Activated gamma-delta T cell (primary cell): Measurements from ENCODE around the gene HTR1E.
"Not testable (repeated sequence)": the region's sequence is repeated elsewhere in the genome, so short reads cannot be mapped to it uniquely, and the experiment has no call there.

Experiments
- DNase-seq: peaks from one replicate; lab custom pipeline; 2025; lab: John Stamatoyannopoulos, UW
- total RNA-seq, 2 donors: gene quantifications; one replicate each; lab custom pipeline; 2026; lab: John Stamatoyannopoulos, UW

Gene HTR1E, protein sequence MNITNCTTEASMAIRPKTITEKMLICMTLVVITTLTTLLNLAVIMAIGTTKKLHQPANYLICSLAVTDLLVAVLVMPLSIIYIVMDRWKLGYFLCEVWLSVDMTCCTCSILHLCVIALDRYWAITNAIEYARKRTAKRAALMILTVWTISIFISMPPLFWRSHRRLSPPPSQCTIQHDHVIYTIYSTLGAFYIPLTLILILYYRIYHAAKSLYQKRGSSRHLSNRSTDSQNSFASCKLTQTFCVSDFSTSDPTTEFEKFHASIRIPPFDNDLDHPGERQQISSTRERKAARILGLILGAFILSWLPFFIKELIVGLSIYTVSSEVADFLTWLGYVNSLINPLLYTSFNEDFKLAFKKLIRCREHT
- total RNA-seq, result 0.04 to 0.15 reads per million in 2 donors

- DNase-seq, result no peak
Measured at GRCh38 chr6:86937219-86938079, at the start of gene HTR1E. HTR1E (plus strand) TSS chr6:86937528; CDS start chr6:87015335, 77,807 bp downstream.

DNA sequence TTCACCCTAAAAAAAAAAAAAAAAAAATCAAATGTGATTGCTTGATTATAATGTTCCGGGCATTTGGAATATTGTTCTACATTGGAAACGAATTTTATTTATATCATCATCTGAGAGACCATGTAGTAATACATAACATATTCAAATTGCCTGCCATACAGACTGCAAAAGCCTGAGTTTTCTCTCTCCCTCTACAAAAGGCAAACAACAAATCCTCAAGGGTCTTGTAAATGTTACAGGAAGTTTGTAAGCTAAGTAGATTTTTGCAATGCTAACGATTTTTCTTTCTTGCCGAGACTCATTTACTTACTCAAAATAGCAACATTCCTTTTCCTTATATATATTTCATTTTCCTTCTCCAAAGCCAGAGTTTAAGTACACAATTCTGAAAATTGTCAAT lies 49.0 kb upstream of the HTR1E start:
- DNase-seq, result no peak

GRCh38 chr6:86897265-86897664 lies 40.1 kb upstream of the HTR1E start:
- DNase-seq, result not testable (repeated sequence)

DNA sequence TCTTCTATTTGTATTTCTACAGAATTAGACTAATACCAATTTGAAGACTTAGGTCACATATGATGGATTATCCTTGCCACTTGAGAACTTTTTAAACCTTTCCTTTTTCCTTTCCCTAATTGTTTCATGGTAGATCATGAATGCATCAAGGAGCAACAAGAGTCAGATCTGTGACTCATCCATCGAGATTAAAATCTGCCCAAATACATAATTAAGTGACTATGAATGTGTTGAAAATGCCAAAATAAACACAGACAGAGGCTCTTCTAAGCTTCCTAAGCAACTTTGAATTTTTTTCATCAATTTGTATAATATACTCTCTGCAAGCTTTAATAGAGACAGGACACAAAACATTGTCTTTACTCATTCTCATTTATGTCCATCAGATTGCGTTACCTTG lies 23.5 kb upstream of the HTR1E start:
- DNase-seq, result no peak

DNA sequence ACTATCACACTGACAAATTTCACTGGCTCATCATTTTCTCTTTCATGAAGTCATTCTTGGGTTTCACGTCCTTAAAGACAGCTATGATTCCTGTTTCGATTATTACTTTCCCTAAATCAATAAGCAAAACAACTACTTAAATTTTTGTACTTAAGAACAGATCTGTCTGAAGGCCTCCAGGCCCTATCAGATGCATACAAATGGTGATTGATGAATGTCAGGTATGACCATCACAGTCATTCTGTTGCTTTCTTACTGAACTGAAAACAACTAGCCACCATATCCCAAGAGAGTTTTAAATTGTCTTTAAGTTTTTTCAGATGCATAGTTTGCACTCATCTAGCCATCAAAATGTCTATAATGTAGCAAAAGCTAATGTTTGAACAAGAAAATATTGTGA lies 20.9 kb upstream of the HTR1E start:
- no peak for DNase-seq

GRCh38 chr6:86927138-86927537 lies 10.2 kb upstream of the HTR1E start:
- DNase-seq, result not testable (repeated sequence)

DNA sequence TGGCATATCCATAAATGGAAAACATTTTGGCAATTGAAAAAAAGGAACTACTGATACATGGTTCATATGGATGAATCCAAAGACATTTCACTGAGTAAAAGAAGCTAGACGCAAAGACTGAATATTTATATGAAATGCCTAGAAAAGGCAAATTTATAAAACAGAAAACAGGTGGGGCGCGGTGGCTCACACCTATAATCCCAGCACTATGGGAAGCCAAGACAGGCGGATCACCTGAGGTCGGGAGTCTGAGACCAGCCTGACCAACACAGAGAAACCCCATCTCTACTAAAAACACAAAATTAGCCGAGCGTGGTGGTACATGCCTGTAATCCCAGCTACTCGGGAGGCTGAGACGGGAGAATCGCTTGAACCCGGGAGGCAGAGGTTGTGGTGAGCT lies 9.5 kb upstream of the HTR1E start:
- not testable (repeated sequence) for DNase-seq

- no peak for DNase-seq
Measured at GRCh38 chr6:86934365-86934764, 3.0 kb upstream of the HTR1E start.

DNA sequence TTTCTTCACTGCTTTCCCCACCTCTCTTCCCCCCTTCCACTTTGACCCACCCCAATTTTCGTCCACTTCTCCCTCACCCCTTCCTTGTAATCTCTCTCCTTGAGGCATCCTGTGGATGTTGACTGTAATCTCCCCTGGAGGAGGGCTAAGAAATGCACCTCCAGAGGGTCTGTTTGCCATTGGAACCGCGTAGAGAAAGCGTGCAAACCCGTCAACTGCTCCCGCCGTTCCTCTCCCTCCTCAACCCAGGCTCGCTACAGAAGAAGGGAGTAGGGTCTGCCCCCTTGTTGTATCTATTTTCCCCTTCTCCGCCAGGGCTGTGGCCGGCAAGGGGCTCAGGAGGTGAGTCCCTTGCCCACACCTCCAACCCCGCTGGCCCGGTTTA lies 502 bp upstream of the HTR1E start:
- DNase-seq, result no peak

DNA sequence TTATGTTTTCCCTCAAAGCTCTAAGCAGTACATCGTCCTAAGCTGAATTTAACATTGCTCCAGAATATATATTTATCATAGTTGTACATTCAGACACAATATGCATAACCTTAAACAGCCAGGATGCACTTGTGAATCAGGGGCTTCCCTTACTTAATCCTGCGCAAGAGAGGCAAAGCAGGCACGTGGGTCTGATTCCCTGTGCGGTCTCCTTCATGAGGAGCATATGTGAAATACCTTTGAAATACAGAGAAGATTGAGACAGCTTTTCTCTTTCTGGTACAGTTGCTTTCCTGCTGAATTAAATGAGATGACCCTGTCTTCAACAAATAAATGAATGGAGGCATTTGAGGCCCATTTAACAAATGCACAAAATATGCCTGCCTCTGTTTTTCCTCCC lies 1.5 kb downstream of the HTR1E start:
- no peak for DNase-seq

GRCh38 chr6:86941461-86941860 lies 4.1 kb downstream of the HTR1E start:
- no peak for DNase-seq

- no peak for DNase-seq
Measured at GRCh38 chr6:86942769-86943516, 5.6 kb downstream of the HTR1E start.

DNA sequence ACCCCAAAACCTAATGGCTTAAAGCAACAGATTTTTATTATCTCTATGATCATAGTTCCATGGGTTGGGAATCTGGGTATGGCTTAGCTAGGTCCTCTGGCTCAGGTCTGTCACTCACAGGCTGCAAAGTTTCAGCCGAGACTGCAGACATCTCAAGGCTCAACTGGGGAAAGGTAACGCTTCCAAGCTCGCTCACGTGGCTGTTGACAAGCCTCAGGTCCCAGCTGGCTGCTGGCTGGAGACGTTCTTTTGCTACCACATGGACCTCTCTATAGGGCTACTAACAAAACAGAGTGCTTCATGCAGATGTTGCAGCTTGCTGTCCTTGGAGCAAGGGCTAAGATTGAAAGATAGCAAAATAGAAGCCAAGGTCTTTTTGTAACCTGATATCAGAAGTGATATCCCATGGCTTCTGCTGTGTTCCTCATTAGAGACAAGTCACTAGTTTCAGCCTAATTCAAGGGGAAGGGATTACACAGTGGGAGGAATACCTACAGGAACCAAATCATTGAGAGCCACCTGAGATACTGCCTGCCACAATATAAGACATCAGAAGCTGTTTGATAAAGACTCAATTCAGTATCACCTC lies 6.6 kb downstream of the HTR1E start:
- DNase-seq, result no peak

DNA sequence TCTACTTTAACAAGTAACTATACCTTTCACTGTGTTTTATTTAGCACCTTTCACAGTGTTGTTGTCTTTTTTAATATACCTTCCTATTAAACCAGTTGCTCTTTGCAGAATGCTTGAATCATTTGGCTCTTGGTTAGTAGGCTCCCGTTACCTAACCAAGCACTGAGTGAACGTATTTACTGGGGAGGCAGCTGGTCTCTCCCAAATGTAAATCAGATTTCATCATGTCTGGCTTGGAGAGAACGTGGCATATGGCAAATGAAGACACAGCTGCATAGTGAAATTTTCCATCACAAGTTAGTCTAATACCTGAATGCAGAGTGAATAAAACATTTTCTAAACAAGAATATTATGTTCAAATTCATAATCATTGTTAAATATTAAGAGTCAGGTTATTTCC lies 12.4 kb downstream of the HTR1E start:
- DNase-seq, result no peak

- DNase-seq, result no peak
Measured at GRCh38 chr6:86952991-86953390, 15.7 kb downstream of the HTR1E start.

- no peak for DNase-seq
Measured at GRCh38 chr6:86959656-86960055, 22.3 kb downstream of the HTR1E start.

DNA sequence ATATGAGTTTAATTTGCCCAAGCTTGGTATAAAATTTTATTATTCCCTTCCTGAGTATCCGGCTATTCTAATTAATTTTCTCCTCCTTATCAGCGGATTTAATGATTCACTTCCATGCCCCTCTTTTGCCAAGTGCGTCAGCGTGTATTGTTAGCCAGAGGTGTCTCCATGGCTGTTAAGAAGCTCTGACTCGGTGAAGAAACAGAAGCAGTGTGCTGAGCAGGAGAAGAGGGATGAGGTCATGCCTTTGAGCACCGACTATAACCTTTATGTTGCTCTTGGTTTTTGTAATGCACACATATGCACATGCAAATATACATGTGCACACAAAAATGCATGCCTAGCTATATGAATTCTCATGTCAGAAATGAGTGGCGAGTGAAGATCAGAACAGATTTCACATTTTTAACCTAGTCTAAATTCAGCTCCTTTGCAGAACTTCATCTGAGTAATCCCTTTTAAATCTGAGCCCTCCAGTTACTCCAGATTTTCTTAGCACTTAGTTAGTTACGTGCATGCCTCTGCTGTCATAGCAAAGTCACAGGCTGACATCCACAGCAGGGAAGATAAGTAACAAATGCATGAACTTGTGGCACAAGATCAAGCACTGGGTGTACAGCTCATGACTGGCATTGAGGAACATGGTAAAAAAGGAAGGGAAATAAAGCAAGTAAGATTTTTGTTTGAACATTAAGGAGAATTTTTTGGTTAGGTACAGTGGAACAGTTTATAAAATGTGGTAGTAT lies 24.3 kb downstream of the HTR1E start:
- DNase-seq, result no peak

GRCh38 chr6:86963352-86963751 lies 26.0 kb downstream of the HTR1E start:
- DNase-seq, result no peak

DNA sequence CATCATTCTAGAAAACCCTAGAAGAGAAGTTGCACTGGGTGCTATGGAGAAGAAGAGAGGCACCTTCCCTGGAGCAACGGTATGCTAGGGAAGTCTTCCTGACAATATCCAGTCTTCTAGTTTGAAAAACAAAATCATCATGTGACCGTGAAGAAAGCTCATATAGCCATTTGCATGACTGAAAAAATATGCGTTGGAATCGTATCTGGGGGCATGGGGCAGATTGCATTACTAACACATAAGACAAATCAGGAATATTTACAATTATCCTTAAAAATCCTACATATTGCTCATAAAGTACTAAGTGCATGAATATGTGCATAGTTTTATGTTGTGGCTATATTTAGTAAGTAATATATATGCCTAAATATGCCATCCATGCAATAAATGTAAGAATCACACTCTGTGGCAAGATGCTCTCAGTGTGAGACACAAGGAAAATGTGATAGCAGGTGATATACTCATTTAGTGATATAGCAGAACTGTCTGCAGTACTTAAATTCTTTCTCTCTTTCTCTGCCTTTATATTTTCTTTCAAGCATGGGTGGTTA lies 26.8 kb downstream of the HTR1E start:
- no peak for DNase-seq

DNA sequence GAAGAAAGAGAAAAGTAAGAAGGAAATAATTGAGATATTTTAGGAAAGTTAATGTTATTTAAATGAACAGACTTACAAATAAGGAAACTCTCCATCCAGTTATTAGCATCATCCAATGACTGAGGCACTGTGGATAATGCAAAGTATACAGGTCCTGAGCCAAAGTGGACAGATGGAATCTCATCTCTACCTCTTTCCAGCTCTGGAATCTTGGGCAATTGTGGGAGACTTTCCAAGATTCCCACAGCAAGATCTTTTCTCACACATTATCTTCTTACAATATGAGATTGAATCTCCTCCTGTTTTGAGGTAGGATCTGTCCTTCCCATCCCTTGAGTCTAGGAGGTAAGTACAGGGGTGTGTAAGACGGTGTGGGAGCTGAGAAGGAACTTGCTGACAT lies 28.9 kb downstream of the HTR1E start:
- DNase-seq, result no peak

DNA sequence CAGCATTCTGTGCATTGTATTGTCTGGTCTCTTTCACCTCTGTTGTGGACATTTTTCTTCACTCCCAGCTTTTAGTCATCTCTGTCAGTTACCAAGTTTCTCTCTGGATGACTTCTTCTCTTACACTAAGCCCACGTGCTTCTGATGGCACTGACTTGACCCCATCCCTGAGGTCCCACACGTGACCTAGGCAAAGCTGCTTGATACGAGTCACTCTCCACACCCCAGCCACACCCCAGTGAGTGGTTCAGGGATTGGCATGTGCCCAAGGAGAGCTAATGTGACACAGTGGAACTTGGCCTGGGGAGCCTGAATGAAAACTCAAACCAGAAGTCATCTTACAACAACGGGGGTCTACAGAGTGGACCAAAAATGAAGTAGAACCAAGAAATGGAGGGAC lies 32.2 kb downstream of the HTR1E start:
- no peak for DNase-seq
